Measurements from ENCODE around the gene HSFX3. TPM values are rescaled to one million over a fixed set of nuclear protein-coding genes. Genes with fewer than 3 reads are reported as not detected.
"Not testable (repeated sequence)": the region's sequence is repeated elsewhere in the genome, so short reads cannot be mapped to it uniquely, and the experiment has no call there.

HSFX3 gene
- total RNA-seq, 1 donor from 2014 or later: not detected

GRCh38 chrX:149517308-149517707, 32.4 kb downstream of the HSFX3 start:
- no peak for DNase-seq (ENCODE audit: low spot score)

- DNase-seq (ENCODE audit: low spot score): no peak
These were observed 33.1 kb downstream of the HSFX3 start for GRCh38 chrX:149516604-149517003.

GRCh38 chrX:149515954-149516602, 33.6 kb downstream of the HSFX3 start:
- DNase-seq (ENCODE audit: low spot score): no peak

- no peak for DNase-seq (ENCODE audit: low spot score)
These were observed 35.8 kb downstream of the HSFX3 start for GRCh38 chrX:149513825-149514428.

- peak; percentile 50 for DNase-seq (ENCODE audit: low spot score)
These were observed 37.4 kb downstream of the HSFX3 start for GRCh38 chrX:149512225-149512885.

GRCh38 chrX:149511081-149511480, 38.6 kb downstream of the HSFX3 start:
- DNase-seq (ENCODE audit: low spot score): peak; percentile 43

- peak; percentile 9 for DNase-seq (ENCODE audit: low spot score)
These were observed 39.3 kb downstream of the HSFX3 start for GRCh38 chrX:149510386-149510785.

- no peak for DNase-seq (ENCODE audit: low spot score)
These were observed 41.3 kb downstream of the HSFX3 start for GRCh38 chrX:149508467-149508866.

GRCh38 chrX:149506349-149506748, 43.4 kb downstream of the HSFX3 start:
- no peak for DNase-seq (ENCODE audit: low spot score)

GRCh38 chrX:149505671-149506070, 44.1 kb downstream of the HSFX3 start:
- DNase-seq (ENCODE audit: low spot score): no peak

GRCh38 chrX:149504915-149505651, 44.6 kb downstream of the HSFX3 start, which contains the start of gene IDS:
Gene IDS, minus strand, starts transcription at chrX:149505306. Its CDS starts 169 bp downstream, at chrX:149505137.
- peak; percentile 94 for DNase-seq (ENCODE audit: low spot score)

GRCh38 chrX:149504226-149504914, 45.4 kb downstream of the HSFX3 start:
- peak; percentile 17 for DNase-seq (ENCODE audit: low spot score)

GRCh38 chrX:149503446-149503845, 46.3 kb downstream of the HSFX3 start:
- peak; percentile 60 for DNase-seq (ENCODE audit: low spot score)

GRCh38 chrX:149502923-149503322, 46.8 kb downstream of the HSFX3 start:
- DNase-seq (ENCODE audit: low spot score): not testable (repeated sequence)

- DNase-seq (ENCODE audit: low spot score): no peak
These were observed 50.0 kb downstream of the HSFX3 start for GRCh38 chrX:149499766-149500165.

- DNase-seq (ENCODE audit: low spot score): no peak
These were observed 51.0 kb downstream of the HSFX3 start for GRCh38 chrX:149498767-149499166.

Other genes starting within 250 kb of the HSFX3 start
- 43.6 TPM for gene IDS, start 44.6 kb downstream of the HSFX3 start, total RNA-seq (ENCODE audit: insufficient read depth, low replicate concordance)
- gene EOLA1, start 8.9 kb downstream of the HSFX3 start, total RNA-seq (ENCODE audit: insufficient read depth, low replicate concordance): 6.3 TPM
- not detected for gene MAGEA9B, start 37.5 kb upstream of the HSFX3 start, total RNA-seq (ENCODE audit: insufficient read depth, low replicate concordance)
- gene HSFX2, start 45.4 kb upstream of the HSFX3 start, total RNA-seq (ENCODE audit: insufficient read depth, low replicate concordance): 0.96 TPM
- gene TMEM185A, start 81.9 kb upstream of the HSFX3 start, total RNA-seq (ENCODE audit: insufficient read depth, low replicate concordance): 28.4 TPM
- not detected for gene MAGEA11, start 162.1 kb upstream of the HSFX3 start, total RNA-seq (ENCODE audit: insufficient read depth, low replicate concordance)
- gene HSFX1, start 224.1 kb upstream of the HSFX3 start, total RNA-seq (ENCODE audit: insufficient read depth, low replicate concordance): 3.9 TPM
- not detected for gene MAGEA9, start 232.0 kb upstream of the HSFX3 start, total RNA-seq (ENCODE audit: insufficient read depth, low replicate concordance)